H1 (cell line): ENCODE data around the gene CORIN. TPM values are rescaled to one million over a fixed set of nuclear protein-coding genes. Genes with fewer than 3 reads are reported as not detected.

Experiments
- CTCF ChIA-PET: fragments of 300-600 bp; sonication (Branson Sonifier 250); formaldehyde crosslinking; loops from one replicate; lab custom pipeline; 2021; ENCODE audit not compliant: partially characterized antibody; lab: Charles Lee
- POLR2A ChIA-PET: fragments of 300-600 bp; sonication (Branson Sonifier 250); formaldehyde crosslinking; loops from one replicate; lab custom pipeline; 2021; ENCODE audit warnings: inconsistent platforms; ENCODE audit not compliant: partially characterized antibody; lab: Charles Lee
- DNase-seq, 2 experiments: peaks; one replicate each; pipeline versions ENCODE4 v3.0.0 to v3.0.0-alpha.2; 2010 to 2022; ENCODE audit warnings: low spot score in 2 of 2, low read depth in 1 of 2, mixed read lengths in 1 of 2
- FAIRE-seq: peaks from 2 replicates; lab custom pipeline; 2011; peaks lifted over from hg19 to GRCh38; lab: Jason Lieb, UNC
- H2AFZ ChIP-seq: 2 replicates; pipeline ENCODE4 v1.8.1; 2012; ENCODE audit warnings: low read length, inconsistent platforms
- H2AK5ac ChIP-seq: 2 replicates; pipeline ENCODE4 v1.6.1; 2013; ENCODE audit warnings: low read depth, low read length
- H2BK120ac ChIP-seq: replicated peaks from 2 replicates; pipeline ENCODE3; 2013; ENCODE audit warnings: low read depth, low read length, inconsistent platforms
- H2BK12ac ChIP-seq: 2 replicates; pipeline ENCODE4 v1.6.1; 2013; ENCODE audit warnings: low read depth, low read length
- H2BK15ac ChIP-seq: 2 replicates; pipeline ENCODE4 v1.6.1; 2013; ENCODE audit warnings: low read length
- H2BK20ac ChIP-seq: 2 replicates; pipeline ENCODE4 v1.6.1; 2013; ENCODE audit warnings: low read length
- H2BK5ac ChIP-seq: 2 replicates; pipeline ENCODE4 v1.6.1; 2013; ENCODE audit warnings: low read depth, low read length
- H3K14ac ChIP-seq: 2 replicates; pipeline ENCODE4 v1.6.1; 2013; ENCODE audit warnings: inconsistent platforms; ENCODE audit not compliant: insufficient read length
- H3K18ac ChIP-seq: 2 replicates; pipeline ENCODE4 v1.6.1; 2013; ENCODE audit warnings: low read length; ENCODE audit errors: extremely low read depth
- H3K23ac ChIP-seq: 2 replicates; pipeline ENCODE4 v1.6.1; 2013; ENCODE audit warnings: inconsistent platforms; ENCODE audit not compliant: insufficient read length
- H3K23me2 ChIP-seq: 2 replicates; pipeline ENCODE4 v1.6.1; 2013; ENCODE audit warnings: low read depth, low read length
- H3K27ac ChIP-seq: 2 replicates; pipeline ENCODE4 v1.6.1; 2011; ENCODE audit warnings: low read depth, low read length, inconsistent platforms
- H3K27me3 ChIP-seq, 4 experiments: replicated peaks in 1 of 4; 1 replicate in 1 of 4; 2 replicates in 3 of 4; pipeline versions ENCODE4 v1.6.1 to v1.8.1; 2011 to 2013; ENCODE audit warnings: low read length in 3 of 4, mild to moderate bottlenecking in 3 of 4, inconsistent platforms in 2 of 4, mixed read lengths in 2 of 4, moderate library complexity in 1 of 4; ENCODE audit not compliant: control insufficient read depth in 3 of 4, insufficient read depth in 3 of 4; ENCODE audit errors: extremely low read depth in 1 of 4
- H3K36me3 ChIP-seq, 4 experiments: 2 replicates each; pipeline versions ENCODE4 v1.6.1 to v1.8.1; 2011 to 2013; ENCODE audit warnings: mild to moderate bottlenecking in 4 of 4, low read length in 3 of 4, moderate library complexity in 2 of 4, control low read depth in 1 of 4, inconsistent platforms in 1 of 4; ENCODE audit not compliant: insufficient read depth in 4 of 4, control insufficient read depth in 2 of 4
- H3K4ac ChIP-seq: replicated peaks from 2 replicates; pipeline ENCODE3; 2013; ENCODE audit warnings: low read length, low read depth, mixed read lengths, inconsistent platforms; ENCODE audit not compliant: insufficient read length
- H3K4me1 ChIP-seq, 4 experiments: replicated peaks in 1 of 4; 1 replicate in 1 of 4; 2 replicates in 3 of 4; pipeline versions ENCODE4 v1.6.1 to v1.8.1; 2011 to 2013; ENCODE audit warnings: low read length in 3 of 4, inconsistent platforms in 2 of 4, mixed read lengths in 1 of 4; ENCODE audit not compliant: insufficient read depth in 4 of 4, control insufficient read depth in 3 of 4
- H3K4me2 ChIP-seq, 2 experiments: 2 replicates each; pipeline versions ENCODE4 v1.6.1 to v1.8.1; 2011 to 2013; ENCODE audit warnings: low read depth in 2 of 2, low read length in 2 of 2, control low read depth in 1 of 2, inconsistent platforms in 1 of 2, mild to moderate bottlenecking in 1 of 2; ENCODE audit not compliant: insufficient read depth in 1 of 2
- H3K4me3 ChIP-seq, 4 experiments: fragments of 200-600, 300-600 bp in 1 of 4; sonication (generic), shearing (Covaris generic), sonication (Bioruptor Twin) in 1 of 4; 2 replicates each; pipeline versions ENCODE4 v1.5.1 to v1.8.1; 2011 to 2016; ENCODE audit warnings: low read length in 4 of 4, low read depth in 3 of 4, control low read depth in 2 of 4, inconsistent platforms in 2 of 4, mild to moderate bottlenecking in 2 of 4, mixed read lengths in 1 of 4, moderate library complexity in 1 of 4; ENCODE audit not compliant: insufficient read depth in 2 of 4; ENCODE audit errors: extremely low read depth in 1 of 4
- H3K56ac ChIP-seq: replicated peaks from 2 replicates; pipeline ENCODE3; 2013; ENCODE audit warnings: low read depth, mild to moderate bottlenecking, mixed read lengths, low read length, inconsistent platforms; ENCODE audit not compliant: insufficient read length
- H3K79me1 ChIP-seq: 2 replicates; pipeline ENCODE4 v1.6.1; 2013; ENCODE audit warnings: low read depth, low read length, control low read depth
- H3K79me2 ChIP-seq, 2 experiments: 2 replicates each; pipeline versions ENCODE4 v1.6.1 to v1.8.1; 2012 to 2013; ENCODE audit warnings: low read length in 2 of 2, mild to moderate bottlenecking in 2 of 2, inconsistent platforms in 1 of 2; ENCODE audit not compliant: insufficient read depth in 2 of 2, control insufficient read depth in 1 of 2
- H3K9ac ChIP-seq, 4 experiments: replicated peaks in 1 of 4; 1 replicate in 1 of 4; 2 replicates in 3 of 4; pipeline versions ENCODE4 v1.6.1 to v1.8.1; 2011 to 2013; ENCODE audit warnings: low read depth in 3 of 4, low read length in 3 of 4, control low read depth in 2 of 4, mild to moderate bottlenecking in 2 of 4, moderate library complexity in 2 of 4, inconsistent platforms in 1 of 4; ENCODE audit errors: extremely low read depth in 1 of 4
- H3K9me3 ChIP-seq, 2 experiments: 2 replicates each; pipeline versions ENCODE4 v1.6.1 to v1.8.1; 2012 to 2013; ENCODE audit warnings: mild to moderate bottlenecking in 2 of 2, moderate library complexity in 2 of 2, control low read depth in 1 of 2, inconsistent platforms in 1 of 2, low read depth in 1 of 2, low read length in 1 of 2, mixed read lengths in 1 of 2; ENCODE audit not compliant: insufficient read depth in 2 of 2
- H4K20me1 ChIP-seq, 2 experiments: replicated peaks in 1 of 2; 2 replicates each; pipeline versions ENCODE3 to v1.8.1; 2011 to 2013; ENCODE audit warnings: inconsistent platforms in 2 of 2, low read length in 2 of 2, mild to moderate bottlenecking in 1 of 2; ENCODE audit not compliant: insufficient read depth in 2 of 2, control insufficient read depth in 1 of 2
- H4K5ac ChIP-seq: 2 replicates; pipeline ENCODE4 v1.6.1; 2013; ENCODE audit warnings: low read length, low read depth, mixed read lengths, inconsistent platforms; ENCODE audit not compliant: insufficient read length
- H4K8ac ChIP-seq: 2 replicates; pipeline ENCODE4 v1.8.0; 2013; ENCODE audit warnings: mild to moderate bottlenecking, moderate library complexity, low read length, inconsistent platforms; ENCODE audit not compliant: insufficient read depth; ENCODE audit errors: extremely low read depth
- H4K91ac ChIP-seq: replicated peaks from 2 replicates; pipeline ENCODE3; 2013; ENCODE audit warnings: low read length, mixed read lengths, inconsistent platforms; ENCODE audit not compliant: insufficient read length
- EZH2 ChIP-seq: fragments of 200-600 bp; sonication (generic); IDR thresholded peaks from 2 replicates; pipeline ENCODE4 v1.7.1; 2012; ENCODE audit warnings: low read depth, mild to moderate bottlenecking, moderate library complexity, low read length, inconsistent platforms; ENCODE audit not compliant: severe bottlenecking
- MAFK ChIP-seq: IDR thresholded peaks from 2 replicates; pipeline ENCODE4 v1.6.1; 2012; ENCODE audit warnings: low read depth, mild to moderate bottlenecking, improper control_type of control experiment, low read length
- WGBS, 2 experiments: shearing (Covaris generic) in 1 of 2; methylation state at CpG; one replicate each; pipeline versions ENCODE4 v1.1.6 to v1.1.7; 2013 to 2015; ENCODE audit warnings: low lambda C conversion rate in 2 of 2, mixed read lengths in 2 of 2, inconsistent platforms in 1 of 2, low coverage in 1 of 2, missing lambda C conversion rate in 1 of 2; ENCODE audit not compliant: insufficient replicate concordance in 2 of 2, insufficient coverage in 1 of 2, insufficient read length in 1 of 2; ENCODE audit errors: extremely low coverage in 1 of 2, missing lambda C conversion rate in 1 of 2; 5-methylcytosine and 5-hydroxymethylcytosine counted together
- polyA plus RNA-seq, 7 experiments: library from polyadenylated mRNA; depleted of rRNA in 3 of 7; stranded (reverse) in 5 of 7; unstranded in 2 of 7; fragments of >200 nt in 5 of 7; fragments of 200-250 nt in 2 of 7; gene quantifications; 1 replicate in 5 of 7; 2 replicates in 1 of 7; 4 replicates in 1 of 7; pipeline versions ENCODE4 v1.2.1 to v1.2.3, GENCODE V29; 2011 to 2013; ENCODE audit warnings: missing spikeins in 2 of 7, mixed read lengths in 2 of 7
- total RNA-seq: library from RNA; stranded (reverse); fragmentation: NEBNext Ultra II Directional; extraction: Animal tissue kit (Norgen Biotek cat#: 25700); gene quantifications from 2 replicates; pipeline ENCODE4 v1.2.1, GENCODE V29; 2021

Gene CORIN
- total and polyA plus RNA-seq, 2 of the 8 experiments (the other 6 are each of a cell fraction or from before 2014, with no cell fraction given), result 0.09 to 0.32 TPM

DNA sequence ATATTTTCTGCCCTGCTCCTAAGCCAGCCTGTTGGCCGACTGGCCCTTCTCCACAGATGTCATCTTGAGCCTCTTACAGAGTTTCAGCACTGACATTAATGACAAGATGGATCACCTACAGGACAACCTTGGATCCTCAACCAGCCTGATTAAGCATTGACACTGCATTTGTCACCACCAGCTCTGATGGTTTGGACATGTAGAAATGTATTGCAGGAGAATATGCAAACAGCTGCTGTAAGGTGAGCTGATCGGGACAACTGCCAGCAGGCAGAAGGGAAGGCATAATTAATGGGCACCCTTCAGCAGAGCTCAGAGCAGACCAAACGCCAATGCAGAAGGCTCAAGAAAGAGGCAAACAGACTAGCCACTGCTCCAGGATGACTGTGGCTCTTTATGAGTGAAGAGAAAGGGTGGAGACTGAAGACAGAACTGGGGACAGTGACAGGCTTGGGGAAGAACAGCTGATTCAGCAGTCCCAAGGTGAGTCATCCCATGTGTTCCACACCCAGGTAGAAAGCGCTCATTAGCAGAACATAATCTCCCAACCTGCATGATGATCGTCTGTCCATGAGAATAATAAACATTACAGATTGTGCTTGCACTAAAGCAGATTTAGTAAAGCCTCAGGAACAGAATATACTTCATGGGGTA lies 6.7 kb downstream of the CORIN start:
- Histone ChIP-seq H4K20me1 (no peaks in the 10 kb centered on the region), H3K79me1 (no peaks in the 10 kb centered on the region), H2BK5ac (no peak overlapping the region), H2AFZ (no peak overlapping the region), H3K23ac (no peak overlapping the region), H3K36me3 (no peaks in the 10 kb centered on the region), H4K91ac (no peak overlapping the region), H3K14ac (no peak overlapping the region), H2BK15ac (no peak overlapping the region), H3K4me2 (no peak overlapping the region), H3K4ac (no peak overlapping the region), H4K8ac (no peak overlapping the region), H3K18ac (no peak overlapping the region), H2BK120ac (no peak overlapping the region), H3K56ac (no peak overlapping the region), H2BK12ac (no peak overlapping the region), H3K27ac (no peak overlapping the region), H3K9me3 (no peaks in the 10 kb centered on the region), H3K4me1 (peaks cover 0 to 3% (median 0%) of the 10 kb centered on the region in 4 experiments; a peak in 2 of 7 replicates), H3K79me2 (no peaks in the 10 kb centered on the region), H3K23me2 (no peaks in the 10 kb centered on the region), H4K5ac (no peak overlapping the region), H2BK20ac (no peak overlapping the region), H3K4me3 (no peak overlapping the region), H2AK5ac (no peak overlapping the region), H3K27me3 (peaks cover 0 to 8% (median 3%) of the 10 kb centered on the region in 4 experiments; a peak in 1 of 7 replicates), H3K9ac (no peak overlapping the region)
- DNase-seq (no peak), FAIRE-seq (no peak)
- ChIA-PET CTCF (interaction anchor here (1.3 to 2.7 kb wide), 5 partner anchors 125 to 168 kb away, joined by 3 to 14 read pairs (median 5); no protein-coding TSS in a partner anchor), POLR2A (no interaction called here)
- TF ChIP-seq EZH2 (no peak), MAFK (0 out of 2 replicates have a peak, but pooled peaks have one; percentile 24)
- 86% methylated on average over 5 of the region's 5 CpGs; no CpG with 5 or more reads in 1 of the 2 experiments for WGBS, 2 experiments
